Measurements from ENCODE around the gene DOC2B.

DOC2B gene

DNA sequence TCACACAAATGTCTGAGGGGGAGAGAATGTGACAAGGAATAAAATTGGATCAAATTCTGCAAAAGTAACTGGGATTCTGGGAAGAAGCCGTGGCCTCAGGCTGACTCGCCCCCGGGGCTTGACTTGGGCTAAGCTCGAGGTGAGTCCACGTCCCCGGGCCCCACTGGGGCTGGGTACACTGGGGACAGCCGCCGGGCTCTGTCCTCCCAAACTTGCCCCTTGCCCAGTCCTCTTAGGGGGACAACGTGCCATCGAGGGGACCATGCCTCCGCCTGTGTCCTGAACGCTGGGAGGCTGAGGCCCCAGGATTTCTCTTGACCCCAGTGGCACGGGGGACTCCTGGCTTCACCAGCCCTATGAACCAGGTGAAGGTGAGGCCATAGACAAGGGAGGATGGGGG, 21.1 kb downstream of the DOC2B start:
- DNase-seq, result no peak

DNA sequence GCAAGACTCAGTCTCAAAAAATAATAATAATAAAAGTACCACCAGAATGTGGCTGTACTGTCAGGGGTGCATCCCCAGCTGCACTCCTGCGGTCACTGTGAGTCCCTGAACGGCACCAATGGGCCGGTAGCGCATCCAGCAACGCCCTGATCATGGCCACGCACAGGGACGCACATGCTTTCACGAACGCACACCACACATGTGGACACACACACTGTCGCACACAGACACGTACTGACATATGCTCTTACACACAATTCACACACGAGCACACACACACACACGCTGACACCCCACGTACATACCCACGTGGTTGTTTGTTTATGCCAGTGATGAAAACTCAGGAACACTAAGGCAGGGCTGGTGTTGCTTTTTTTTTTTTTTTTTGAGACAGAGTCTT, 21.8 kb downstream of the DOC2B start:
- DNase-seq, result no peak

DNA sequence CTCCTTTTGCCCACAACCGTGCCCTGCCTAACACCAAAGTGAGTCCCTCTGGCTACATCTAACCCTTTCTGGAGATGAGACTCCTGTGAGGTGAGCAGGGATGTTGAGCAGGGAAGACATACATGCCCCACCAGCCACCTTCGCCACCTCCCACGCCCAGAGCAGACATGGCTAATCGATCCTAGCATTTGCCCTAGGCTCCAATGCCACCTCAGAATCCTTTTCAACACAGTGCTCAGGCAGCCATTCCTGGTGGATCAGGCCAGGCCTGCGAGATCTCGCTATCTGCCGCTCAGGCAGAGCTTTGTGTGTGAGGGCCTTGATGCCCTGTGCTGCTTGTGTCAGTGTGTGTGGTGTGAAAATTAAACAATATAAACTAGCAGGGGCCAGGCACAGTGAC, 23.1 kb downstream of the DOC2B start:
- no peak for DNase-seq

DNA sequence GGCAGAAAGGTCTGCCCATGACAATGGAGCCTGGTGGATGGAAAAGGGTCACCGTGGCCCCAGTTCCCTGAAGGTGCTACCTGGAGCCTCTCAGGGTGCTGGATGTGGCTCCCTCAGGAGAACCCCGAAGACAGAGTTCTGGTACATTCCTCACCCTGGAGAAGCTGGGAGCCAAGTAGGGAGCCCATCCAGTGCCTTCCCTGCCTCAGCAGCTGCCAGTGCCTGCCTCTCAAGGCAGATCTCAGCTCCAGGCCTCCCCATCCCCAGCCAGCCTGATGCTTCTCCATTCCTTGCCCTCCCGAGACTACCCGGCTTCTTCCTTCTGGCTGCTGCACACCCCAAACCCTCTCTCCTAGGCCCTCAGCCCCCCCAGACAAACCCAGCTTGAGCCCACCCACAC, 23.5 kb downstream of the DOC2B start:
- no peak for DNase-seq

DNA sequence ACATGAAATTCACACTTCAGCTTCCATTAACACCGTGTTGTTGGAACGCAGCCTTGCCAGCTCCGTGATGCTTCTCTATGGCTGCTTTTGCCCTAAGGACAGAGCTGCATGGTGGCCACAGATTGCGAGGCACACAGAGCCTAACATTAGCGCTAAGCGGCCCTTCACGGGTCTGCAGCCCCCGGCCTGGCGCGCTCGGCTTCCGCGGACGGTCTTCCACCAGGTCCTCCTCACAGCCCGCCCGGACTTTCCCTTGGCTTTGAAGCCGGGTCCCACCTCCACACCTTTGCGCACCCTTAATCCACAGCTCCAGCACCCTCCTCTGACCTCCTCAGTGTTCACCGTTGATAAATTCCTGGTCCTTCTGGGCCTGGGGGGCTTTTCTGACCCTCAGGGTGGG, 24.5 kb downstream of the DOC2B start:
- DNase-seq, result no peak

DNA sequence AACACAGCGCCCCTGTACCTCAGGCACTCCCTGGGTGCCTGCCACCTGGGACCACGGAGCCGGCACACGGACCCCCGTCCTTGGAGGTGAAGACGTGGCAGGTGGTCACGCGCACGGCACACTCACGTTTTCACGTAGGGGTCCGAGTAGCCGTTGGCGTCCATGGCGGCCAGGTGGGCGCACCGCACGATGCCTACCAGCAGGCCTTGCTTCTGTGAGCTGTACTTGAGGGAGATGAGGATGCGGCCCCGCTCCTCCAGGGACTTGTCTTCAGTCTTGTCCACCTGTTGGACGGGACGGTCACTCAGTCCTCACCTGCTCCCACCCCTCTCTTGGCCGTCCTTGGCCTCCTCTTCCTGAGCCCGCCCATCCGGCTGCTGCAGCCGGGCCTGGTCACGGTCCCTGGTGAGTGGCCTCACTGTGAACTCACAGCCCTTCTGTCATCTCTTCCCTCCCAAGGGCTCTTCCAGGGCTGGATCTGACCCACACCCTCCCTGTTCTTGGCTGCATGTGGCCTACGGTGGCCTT, 25.3 kb downstream of the DOC2B start:
- no peak for DNase-seq

DNA sequence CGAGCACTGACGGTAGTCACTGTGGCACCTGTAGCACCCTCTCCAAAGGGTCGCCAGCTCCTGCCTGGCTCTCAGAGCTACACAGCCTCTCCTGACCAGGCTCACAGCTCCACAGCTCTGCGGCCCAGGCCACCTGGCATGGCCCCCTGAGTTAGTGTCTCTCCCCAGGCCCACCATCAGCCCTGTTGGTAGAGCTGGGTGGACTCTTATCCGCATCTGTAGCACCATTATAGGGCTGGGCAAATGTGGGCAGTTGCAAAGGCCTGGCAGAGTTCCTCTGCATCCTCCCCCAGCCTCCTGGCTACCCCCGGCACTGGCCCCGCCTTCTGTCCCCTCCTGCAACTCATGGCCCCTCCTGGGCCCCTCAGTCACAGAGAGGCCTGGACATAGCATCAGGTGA, 25.9 kb downstream of the DOC2B start:
- DNase-seq, result no peak

DNA sequence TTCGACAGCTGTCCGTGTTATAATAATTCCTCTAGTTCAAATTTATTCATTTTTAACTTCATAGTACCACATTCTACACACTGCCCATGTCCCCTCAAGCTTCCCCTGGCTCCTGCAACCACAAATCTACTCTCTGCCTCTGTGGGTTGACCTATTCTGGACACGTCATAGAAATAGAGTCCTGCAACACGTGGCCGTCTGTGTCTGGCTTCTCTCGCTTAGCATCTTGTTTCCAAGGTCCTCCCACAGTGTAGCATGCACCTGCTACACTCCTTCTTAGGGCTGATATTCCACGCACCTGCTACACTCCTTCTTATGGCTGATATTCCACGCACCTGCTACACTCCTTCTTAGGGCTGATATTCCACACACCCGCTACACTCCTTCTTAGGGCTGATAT, 27.6 kb downstream of the DOC2B start:
- no peak for DNase-seq

DNA sequence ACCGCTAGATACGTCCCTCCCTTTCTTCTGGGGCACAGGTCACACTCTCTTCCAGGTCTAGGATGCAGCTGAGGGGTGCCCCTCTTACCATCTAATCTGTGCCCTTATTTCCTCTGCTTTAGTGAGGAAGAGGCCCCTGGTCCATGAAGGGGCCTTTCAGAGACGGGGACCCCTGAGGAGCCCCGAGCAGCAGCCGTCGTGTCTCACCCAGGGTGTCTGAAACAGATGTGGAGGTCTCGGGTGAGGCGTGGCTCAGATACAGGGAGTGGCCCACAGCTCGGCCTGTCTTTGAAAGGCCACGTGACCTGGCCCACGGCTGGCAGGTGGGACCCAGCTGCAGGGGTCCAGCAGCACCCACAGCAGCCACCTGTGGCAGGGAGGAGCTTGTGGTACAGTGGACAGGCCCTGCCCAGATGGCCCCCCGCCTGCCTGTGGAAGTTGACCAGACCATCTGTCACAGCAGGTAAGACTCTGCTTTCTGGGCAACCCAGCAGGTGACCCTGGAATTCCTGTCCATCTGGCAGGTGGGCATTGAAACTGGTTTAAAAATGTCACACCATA, 28.5 kb downstream of the DOC2B start:
- DNase-seq, result no peak

DNA sequence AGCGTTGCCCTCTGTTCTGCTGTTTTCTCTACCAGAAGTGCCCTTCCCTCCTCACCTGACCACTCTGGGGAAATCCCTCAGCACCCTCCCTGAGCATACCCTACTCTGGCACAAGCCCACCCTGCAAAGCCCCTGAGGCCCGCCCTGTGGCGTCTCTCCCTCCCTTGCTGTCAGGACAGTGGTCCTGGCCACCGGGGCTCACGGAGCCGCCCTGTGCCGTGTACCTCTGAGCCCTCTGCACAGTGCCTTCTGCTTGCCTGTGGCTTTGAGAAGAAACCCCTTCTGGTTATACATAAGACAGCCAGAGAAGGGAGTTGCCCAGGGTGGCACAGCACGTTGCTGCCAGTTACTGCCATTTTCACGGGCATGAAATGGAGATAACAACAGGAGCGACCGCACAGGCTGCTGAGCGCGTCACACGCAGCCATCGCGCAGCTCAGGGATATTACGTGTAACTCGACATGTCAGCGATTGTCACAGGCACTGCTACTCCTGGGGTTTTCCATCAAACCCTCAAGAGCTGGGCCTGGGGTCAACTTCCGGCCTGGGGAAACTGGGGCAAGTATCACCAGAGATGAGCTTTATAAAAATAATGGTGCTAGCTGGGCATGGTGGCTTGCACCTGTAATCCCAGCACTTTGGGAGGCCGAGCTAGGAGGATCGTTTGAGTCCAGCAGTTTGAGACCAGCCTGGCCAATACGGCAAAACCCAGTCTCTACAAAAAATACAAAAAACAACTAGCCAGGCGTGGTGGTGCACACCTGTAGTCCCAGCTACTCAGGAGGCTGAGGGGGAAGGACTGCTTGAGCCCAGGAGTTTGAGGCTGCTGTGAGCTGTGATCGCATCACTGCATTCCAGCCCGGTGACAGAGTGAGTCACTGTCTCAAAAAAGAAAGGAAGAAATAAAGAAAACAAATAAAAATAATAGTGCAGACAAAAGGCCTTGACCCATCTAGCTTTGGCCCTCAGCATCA, 29.3 kb downstream of the DOC2B start:
- DNase-seq, result no peak

DNA sequence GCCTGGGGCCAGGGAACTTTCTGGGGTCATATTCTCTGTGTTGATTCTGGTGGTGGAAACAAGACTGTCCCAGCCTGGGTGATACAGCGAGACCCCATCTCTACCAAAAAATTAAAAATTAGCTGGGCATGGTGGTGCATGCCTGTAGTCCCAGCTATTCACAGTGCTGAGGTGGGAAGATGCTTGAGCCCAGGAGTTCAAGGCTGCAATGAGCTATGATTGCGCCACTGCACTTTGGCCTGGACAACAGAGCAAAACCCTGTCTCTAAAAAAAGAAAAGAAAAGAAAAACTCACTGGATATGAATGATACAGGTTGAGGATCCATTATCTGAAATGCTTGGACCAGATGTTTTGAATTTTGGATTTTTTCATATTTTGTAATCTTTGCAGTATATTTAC, 30.4 kb downstream of the DOC2B start:
- no peak for DNase-seq

DNA sequence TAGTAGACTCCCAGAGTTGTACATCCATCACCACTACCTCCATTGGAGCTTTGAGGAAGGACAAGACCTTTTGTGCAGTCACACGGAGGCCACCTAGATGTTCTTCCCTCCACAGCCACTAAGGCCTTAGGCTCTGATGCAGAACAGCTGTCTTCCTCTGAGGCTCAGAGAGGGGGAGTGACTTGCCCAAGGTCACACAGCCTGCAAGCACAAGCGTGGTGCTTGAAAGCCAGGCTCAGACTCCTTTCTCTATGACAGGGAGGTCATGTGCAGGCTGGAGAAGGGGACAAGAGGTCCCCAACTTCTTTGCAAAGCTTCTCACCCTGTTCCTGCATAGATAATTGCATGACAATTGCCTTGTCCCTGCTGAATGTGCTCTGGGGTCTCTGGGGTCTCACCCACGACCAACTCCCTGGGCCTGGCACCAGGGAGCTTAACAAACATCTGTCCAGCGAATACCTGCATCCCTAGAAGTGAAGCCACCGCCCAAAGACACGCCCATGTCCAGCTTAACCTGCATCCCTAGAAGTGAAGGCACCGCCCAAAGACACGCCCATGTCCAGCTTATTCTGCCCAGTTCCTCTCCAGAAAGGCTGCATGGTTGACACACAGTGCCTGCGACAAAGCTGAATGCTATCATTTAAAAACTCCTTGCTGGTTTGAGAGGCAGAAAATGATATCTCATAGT, 31.4 kb downstream of the DOC2B start:
- DNase-seq, result no peak

DNA sequence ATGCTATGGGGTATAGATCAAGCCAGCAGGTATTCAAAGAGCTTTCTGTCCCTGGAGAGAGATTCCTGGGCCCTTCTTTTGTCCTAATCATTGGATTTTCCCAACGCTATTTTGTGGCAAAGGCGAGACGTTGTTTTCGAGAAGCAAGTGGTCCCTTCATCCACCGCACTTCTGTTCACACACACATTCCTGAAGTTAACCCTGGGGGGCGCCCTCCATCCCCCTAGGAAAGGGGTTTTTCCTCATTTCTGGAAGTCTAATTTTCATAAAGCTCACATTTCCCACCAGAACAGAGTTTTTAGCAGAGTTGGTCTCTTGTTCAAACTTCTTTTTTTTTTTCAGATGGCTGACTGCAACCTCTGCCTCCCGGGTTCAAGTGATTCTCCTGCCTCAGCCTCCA, 32.2 kb downstream of the DOC2B start:
- DNase-seq, result no peak

DNA sequence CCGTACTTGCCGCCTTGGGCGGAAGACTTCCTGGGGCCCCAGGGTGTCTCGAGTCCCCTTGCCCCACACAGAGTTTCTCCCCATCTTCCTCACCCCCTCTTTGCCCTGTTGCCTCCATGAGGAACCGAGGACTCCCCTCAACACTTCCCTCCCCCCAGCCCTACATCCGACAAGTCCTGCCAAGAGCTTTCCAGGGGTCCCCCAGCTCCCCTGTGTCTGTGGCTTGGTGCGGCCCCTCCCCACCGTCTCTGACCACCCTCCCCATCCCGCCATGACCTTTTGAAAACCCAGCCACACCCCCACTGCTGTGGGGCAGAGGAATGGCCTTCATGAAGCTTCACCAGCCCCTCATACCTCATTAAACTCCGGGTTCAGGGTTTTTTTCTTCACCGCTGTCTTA, 32.7 kb downstream of the DOC2B start:
- no peak for DNase-seq

DNA sequence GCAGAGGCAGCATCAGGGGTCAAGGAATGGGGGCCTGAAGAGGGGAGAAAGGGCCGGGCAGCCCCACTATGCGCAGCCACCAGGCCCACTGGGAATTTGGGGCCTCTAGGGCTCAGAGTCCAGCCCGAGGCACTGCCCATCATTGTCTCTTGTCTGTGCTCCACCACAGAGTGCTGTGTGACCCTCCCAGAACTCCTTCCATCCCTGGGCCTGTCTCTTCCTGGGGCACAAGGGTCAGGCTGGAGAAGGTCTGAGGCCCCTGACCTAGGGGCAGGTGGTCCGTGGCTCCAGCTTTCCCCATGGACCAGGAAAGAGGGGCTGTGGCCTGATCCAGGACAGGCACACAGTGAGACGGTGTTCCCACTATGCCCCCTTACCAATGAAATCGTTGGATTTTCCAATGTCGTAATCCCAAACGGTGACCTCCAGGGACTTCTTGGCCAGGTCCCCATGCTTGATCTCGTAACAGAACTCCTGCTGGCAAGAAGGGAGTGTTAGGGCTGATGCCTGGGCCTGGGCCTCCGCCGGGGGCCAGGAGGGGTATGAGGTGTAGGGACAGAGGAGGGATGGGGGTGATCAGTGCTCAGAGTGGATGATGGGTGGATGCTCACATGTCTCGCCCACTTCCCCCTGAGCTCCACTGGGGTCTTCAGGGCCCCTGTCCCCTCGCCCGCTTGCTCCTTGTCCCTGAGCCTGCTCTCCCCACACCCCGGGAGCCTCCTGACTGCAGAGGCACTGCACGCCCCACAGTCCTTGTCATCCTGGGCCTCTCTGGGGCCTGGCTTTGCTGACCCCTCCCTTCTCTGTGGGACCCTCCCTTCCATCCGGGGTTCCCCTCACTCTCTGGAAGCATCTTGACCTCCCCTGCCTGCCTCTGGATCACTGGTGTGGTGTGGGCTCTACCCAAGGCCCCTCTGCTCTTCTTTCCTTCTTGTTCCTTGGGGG, 33.4 kb downstream of the DOC2B start:
- no peak for DNase-seq

DNA sequence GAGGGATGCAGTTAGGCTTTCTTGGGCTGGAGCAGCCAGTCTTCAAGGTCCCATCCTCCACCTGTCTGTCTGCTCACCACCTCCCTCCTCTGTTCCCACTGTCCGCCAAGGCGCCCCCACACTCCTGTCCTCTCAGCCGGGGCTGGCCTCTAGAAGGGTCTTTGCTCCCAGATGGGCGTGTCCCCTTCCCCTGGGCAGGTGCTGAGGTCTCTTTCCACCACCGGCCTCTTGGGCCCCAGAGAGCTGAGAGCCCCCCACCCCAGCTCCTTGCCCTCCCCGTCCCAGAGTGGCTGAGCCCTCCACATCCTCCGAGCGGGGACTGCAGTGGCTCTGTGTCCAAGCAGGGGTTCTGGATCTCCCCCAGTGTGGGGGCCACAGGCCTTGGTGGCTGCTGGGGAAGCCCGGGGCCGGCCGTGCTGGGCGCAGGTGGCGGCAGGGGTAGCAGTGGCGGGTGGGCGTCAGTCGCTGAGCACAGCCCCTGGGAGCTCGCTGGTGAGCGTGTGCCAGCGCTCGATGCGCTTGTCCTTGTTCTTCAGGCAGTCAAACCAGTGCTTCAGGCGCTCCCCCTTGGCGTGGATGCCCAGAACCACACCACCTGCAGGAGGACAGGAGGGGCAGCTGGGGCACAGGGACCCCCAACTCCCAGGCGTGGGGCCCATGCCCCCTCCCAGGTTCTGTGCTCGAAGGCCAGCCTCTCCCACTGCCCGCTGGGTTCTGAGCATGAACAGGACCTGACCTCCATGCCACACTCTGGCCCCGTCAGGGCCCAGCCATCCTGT, 34.3 kb downstream of the DOC2B start:
- no peak for DNase-seq

DNA sequence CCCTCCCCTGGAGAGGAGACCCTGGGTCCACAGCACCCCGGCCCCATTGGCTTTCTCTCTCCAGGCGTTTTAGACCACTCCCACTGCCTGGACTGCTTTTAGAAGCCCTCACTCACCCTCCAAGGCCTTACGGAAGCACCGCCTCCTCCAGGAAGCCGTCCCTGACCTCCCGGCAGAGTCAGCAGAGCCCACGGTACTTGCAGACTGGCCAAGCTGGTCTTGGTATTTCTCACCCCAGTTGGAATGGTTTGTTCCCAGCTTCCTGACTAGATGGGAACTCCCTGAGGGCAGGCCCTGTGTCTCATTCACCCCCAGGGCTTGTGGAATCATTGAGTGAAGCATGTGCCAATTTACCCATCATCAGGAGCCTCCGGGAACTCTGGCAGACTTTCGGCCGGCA, 34.9 kb downstream of the DOC2B start:
- no peak for DNase-seq

DNA sequence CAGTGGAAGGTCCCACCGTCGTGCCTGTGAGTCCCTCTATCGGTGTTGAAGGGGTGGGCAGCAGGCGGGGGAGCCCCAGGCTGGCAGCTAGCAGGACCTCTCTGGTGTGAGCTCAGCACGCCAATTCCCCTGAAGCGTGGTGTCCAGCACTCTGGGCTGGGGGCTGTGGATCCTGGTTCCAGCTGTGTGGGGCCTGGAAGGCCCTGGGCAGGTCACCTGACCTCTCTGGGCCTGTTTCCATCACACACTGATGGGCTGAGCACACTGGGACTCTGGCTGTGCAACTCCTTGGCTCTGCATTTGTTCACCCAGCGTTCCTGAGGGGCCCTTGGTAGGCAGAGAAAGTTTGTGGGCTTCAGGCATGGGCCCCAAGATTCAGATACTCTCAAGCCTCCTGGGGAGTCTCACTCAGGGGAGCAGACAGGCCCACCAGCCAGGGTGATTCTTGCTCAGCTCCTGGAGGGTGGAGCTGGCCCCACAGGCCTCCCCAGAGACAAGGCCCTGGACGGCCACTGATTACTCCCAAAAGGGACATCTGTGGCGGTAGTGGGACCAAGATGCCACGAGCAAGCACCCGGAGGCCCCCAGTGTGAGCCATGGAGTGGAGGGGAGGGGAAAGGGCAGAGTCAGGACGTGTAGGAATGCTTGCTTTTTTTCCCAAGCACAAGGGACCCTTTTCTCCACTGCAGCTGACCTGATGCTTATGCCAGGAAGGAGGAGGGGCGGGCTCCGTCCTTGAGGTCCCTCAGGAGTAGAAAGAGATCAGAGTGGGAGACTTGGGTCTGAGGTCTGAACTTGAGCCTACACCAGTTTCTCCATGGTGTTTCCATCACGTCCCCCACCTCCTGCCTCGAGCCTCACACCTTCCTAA, 35.5 kb downstream of the DOC2B start:
- DNase-seq, result no peak

DNA sequence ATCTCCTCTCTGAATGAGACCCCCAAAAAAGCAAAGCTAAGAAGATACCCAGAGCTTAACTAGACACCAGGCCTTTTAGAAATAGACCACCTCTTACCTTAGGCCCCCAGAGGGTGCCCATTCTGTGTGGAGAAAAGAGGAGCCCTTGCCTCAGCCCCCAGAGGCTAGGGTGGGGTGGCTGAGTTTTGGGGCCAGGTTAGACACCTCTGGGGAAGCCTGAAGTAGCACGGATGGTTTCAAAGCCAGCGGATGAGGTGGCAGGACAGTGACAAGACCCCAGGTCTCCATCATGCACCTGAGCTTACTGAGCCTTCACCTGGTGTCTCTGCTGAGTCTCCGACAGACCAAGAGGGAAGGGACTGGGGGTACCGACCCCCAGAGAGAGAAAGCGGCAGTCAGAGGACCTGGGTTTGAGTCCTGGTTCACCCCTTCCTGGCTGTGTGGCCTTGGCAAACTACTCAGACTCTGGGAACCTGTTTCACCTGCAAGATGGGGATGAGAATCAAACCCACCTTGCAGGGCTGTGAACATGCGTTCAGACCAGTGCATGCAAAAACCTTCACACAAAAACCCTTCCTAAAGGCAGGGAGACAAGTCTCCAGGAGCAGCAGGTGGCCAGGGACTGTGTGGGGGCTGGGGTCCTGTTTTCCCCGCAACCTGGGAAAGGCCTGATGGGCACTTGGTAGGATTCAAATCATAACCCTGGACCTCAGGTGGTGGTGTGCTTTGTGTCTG, 36.3 kb downstream of the DOC2B start:
- DNase-seq, result no peak

DNA sequence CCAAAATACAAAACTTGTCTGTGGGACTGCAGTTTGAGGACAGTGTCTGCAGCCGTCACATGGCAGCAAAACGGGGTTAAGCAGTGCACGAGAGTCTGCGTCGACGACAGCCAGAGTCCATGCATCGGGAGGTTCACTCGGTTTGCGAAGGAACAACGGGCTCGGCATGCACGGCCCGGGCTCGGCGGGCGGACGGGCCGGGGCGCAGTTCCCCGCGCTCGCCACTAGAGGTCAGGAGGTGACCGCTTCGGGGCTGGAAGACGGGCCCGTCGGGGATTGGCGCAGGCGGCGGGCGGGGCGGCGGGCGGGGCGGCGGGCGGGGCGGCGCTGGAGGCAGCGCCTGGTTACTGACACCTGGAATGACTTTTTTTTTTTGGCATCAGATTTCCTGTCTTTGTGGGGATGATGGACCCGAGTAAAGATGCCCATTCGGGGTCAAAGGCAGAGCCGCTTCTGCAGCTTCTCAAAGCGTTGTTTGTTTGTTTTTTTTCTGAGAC, 37.6 kb downstream of the DOC2B start:
- no peak for DNase-seq
